ENCODE data around the gene C1QTNF3.
"Not testable (repeated sequence)": the region's sequence is repeated elsewhere in the genome, so short reads cannot be mapped to it uniquely, and the experiment has no call there.

Gene C1QTNF3

GRCh38 chr5:34022121-34022705, 20.8 kb downstream of the C1QTNF3 start:
- DNase-seq (ENCODE audit: low read depth in 2 of 2): no peak

DNA sequence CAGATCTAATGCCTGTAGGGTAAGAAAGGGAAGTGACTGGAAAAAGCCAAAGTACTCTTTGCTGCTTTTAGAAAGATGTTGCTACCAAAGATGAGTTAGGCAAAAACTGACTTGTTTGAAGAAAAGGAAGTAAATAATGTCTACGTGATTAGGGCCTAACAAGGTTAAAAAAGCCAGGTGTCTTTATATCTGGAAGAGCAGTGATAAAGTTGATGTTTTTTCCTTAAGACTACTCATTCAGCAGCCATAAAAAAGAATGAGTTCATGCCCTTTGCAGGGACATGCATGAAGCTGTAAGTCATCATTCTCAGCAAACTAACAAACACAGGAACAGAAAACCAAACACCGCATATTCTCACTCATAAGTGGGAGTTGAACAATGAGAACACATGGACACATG, 21.7 kb downstream of the C1QTNF3 start:
- no peak for DNase-seq (ENCODE audit: low read depth in 2 of 2)

- no peak for DNase-seq (ENCODE audit: low read depth in 2 of 2)
Observed at GRCh38 chr5:34020726-34021125, 22.3 kb downstream of the C1QTNF3 start.

DNA sequence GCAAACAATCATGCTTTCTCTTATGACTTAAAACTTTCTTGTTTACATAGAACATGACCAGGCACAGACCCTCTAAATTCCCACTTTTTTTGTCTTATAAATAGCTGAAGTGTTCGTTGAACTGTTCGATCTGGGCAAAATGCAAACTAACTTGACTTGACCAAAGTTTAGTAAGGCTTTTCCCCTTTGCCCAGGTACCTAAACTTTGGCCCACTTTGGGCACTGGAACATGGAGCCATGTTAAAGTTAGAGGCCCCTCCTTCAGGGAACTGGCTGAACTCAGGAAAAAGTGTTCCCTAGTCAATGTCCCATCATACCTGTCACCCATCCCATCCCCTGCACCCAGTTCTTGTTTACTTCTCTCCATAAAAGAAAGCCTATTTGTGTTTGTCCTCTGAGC, 25.8 kb downstream of the C1QTNF3 start:
- no peak for DNase-seq (ENCODE audit: low read depth in 2 of 2)

- DNase-seq (ENCODE audit: low read depth in 2 of 2): no peak
Observed at GRCh38 chr5:34016750-34017149, 26.3 kb downstream of the C1QTNF3 start.

DNA sequence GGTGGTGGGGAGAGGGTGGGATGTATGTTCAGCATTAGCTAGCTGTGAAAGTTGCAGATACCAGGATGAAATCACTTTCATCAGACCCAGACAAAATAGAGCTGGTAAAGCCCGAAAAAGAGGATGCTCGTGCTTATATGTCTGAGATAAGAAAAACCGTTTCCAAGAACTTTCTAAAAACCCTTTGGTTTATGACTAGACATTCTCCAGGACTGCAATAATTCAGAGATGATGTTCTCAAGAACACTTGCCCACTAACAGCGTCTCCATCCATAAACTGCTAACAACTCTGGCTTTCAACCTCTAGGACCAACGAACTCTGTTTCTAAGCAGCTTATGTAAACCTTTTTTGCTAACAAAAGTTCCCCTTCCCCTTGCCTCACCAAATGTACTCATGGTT, 26.8 kb downstream of the C1QTNF3 start:
- DNase-seq (ENCODE audit: low read depth in 2 of 2): no peak

GRCh38 chr5:34015120-34015822, 27.7 kb downstream of the C1QTNF3 start:
- DNase-seq (ENCODE audit: low read depth in 2 of 2): no peak

GRCh38 chr5:34014626-34015025, 28.4 kb downstream of the C1QTNF3 start:
- DNase-seq (ENCODE audit: low read depth in 2 of 2): no peak

GRCh38 chr5:34013547-34013946, 29.5 kb downstream of the C1QTNF3 start:
- no peak for DNase-seq (ENCODE audit: low read depth in 2 of 2)

GRCh38 chr5:34012791-34013190, 30.2 kb downstream of the C1QTNF3 start:
- DNase-seq (ENCODE audit: low read depth in 2 of 2): peak; percentile 32 to 39

DNA sequence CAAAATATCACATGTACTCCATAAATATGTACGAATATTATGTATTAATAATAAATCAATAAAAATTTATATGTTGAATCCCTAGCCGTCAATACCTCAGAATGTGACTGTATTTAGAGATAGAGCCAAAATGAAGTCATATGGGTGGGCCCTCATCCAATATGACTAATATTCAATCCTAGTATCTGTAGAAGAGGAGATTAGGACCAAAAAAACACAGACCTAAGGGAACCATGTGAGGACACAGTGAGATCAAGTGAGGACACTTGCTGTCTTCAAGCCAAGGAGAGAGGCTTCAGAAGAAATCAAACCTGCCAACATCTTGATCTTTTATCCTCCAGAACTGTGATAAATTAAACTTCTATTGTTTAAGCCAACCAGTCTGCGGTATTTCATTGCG, 31.5 kb downstream of the C1QTNF3 start:
- DNase-seq (ENCODE audit: low read depth in 2 of 2): no peak

- not testable (repeated sequence) for DNase-seq (ENCODE audit: low read depth in 2 of 2)
Observed at GRCh38 chr5:34010146-34010545, 32.9 kb downstream of the C1QTNF3 start.

GRCh38 chr5:34009610-34010009, 33.4 kb downstream of the C1QTNF3 start:
- no peak for DNase-seq (ENCODE audit: low read depth in 2 of 2)

DNA sequence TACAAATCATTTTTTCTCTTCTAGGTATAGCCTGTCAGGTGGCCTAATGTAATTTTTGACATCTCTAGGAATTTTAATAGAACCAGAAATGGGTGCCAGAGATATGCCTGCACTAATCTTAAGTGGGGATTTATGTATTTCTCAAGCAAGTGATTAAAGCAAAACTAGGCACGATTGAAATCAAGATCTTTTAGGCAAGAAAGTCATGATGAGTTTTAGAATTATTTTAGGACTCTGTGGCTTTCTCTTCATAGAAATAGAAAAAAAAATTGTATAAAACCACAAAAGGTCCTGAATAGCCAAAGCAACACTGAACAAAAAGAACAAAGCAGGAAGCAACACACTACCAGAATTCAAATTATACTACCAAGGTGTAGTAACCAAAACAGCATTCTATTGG, 34.2 kb downstream of the C1QTNF3 start:
- DNase-seq (ENCODE audit: low read depth in 2 of 2): no peak

DNA sequence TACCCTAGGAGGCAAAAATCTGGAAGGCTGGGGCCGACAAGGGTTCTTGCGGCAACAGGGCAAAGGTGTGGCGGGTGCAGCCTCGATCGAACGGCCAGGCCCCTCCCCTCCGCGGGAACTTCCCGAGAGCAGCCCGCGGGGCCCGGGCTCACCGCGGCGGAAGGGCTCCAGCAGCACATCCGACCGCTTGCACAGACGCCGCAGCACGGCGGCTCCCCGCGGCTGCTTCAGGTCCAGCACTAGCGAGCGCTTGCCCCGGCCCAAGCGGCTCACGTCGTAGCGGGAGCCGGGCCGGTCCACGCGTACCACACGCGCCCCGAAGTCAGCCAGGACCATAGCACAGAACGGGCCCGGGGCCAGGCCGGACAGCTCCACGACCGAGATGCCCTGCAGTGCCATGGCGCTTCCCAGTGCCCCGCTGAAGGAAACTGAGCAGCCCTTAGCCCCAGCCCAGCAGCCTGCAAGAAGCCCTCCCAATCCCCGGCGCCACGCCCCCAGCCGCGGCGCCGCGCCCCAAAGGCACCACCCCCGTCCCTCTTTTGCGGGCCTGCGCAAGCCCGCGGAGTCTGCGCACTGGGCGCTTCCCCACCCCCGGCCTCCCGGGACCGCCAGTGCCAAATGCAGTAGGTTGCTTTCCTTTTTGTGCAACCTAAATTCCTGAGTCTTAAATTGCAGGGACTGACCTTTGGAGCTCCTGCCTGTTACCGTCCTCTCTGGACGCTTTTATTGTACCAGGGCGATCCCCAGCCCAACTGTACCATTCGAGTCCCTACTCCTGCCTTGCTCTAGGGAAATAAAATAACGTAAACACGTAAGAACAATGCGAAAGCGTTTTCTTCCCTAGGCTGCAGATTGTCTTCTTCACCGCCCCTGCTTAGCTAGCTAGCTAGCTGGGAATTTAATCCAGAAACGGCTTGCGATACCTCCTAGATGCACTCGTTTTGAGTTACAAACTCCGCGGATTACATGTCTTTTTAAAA, 35.1 kb downstream of the C1QTNF3 start, which contains the start of gene AMACR:
TSS of gene AMACR (minus strand) at position 430 of the 980 bp plus-strand sequence. CDS start at position 399, 31 bp downstream.
- peak; percentile 80 to 81 for DNase-seq (ENCODE audit: low read depth in 2 of 2)

DNA sequence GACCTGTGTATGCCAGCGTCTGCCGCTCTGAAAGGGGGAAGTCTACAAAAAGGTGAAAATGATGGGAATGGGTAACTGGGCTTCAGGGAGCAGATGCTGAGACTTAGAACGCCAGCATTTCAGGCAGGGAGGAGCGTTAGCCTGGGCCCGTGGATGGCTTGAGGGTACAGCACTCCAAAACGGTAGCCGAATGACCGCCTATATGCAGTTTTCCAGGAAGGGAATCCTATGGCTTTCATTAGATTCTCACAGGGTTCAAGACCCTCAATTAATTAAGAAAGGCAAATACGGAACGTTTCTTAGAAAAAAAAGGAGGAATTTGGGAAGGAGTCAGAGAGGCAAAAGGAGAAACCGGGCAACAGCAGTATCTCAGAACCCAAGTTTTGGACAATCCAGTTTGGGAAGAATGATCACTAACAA, 35.8 kb downstream of the C1QTNF3 start:
- DNase-seq (ENCODE audit: low read depth in 2 of 2): no peak

DNA sequence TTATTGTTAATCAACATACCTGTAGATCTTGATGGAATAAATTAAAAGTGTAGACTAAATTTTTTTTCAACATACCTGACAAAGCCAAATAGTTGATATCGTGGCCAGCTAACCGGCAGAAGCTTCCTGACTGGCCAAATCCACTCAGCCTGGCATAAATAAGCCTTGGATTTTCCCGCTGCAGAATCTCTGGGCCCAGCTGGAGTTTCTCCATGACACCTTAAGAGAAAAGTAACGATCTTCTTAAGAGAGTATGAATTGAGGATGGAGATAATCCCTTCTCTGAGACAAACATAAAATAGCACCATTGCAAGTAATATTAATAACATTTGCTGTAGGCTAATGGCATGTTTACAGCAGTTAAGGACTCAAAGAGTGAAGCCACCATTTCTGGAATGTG, 37.3 kb downstream of the C1QTNF3 start:
- DNase-seq (ENCODE audit: low read depth in 2 of 2): no peak

- no peak for DNase-seq (ENCODE audit: low read depth in 2 of 2)
Observed at GRCh38 chr5:34005211-34005610, 37.8 kb downstream of the C1QTNF3 start.

DNA sequence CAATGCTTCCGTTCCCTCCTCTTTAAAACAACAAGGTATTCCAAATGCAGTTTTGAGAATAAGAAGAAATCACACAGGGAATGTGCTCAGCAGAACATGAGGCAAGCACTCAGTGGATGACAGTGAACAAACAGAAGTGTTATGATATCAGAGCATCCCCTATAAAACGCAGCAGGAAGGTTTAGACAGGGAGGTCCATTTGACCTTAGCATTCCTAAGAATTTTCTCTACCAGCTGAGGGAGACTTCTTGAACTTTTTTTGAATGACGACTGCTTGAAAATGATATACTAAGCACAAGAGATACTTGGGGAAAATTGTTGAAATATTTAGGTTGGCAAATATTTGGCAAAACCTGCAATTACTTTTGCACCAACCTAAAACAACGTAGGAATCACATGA, 39.1 kb downstream of the C1QTNF3 start:
- DNase-seq (ENCODE audit: low read depth in 2 of 2): no peak

- no peak for DNase-seq (ENCODE audit: low read depth in 2 of 2)
Observed at GRCh38 chr5:34002629-34003328, 40.2 kb downstream of the C1QTNF3 start.

- DNase-seq (ENCODE audit: low read depth in 2 of 2): no peak
Observed at GRCh38 chr5:34001241-34001841, 41.7 kb downstream of the C1QTNF3 start.

Measured in fibroblast of skin of left quadriceps (primary cell).